C4-2B (cell line): ENCODE data around the gene XPNPEP2.

Source experiments
- CTCF ChIP-seq: fragments of 450-650 bp; conservative IDR thresholded peaks from 2 replicates; pipeline ENCODE4 v1.5.1; 2017; ENCODE audit warnings: mild to moderate bottlenecking
- ZFX ChIP-seq: fragments of 450-650 bp; IDR thresholded peaks from 2 replicates; pipeline ENCODE4 v1.6.1; 2017

- TF ChIP-seq CTCF (no peak), ZFX (no peak)
Measured at GRCh38 chrX:129779086-129779672, 40.4 kb downstream of the XPNPEP2 start.
